ENCODE measurements around the gene ADAMTSL3.
A peak's percentile ranks its signal among the peaks of the same experiment; 100 is the strongest.

The ADAMTSL3 gene, protein sequence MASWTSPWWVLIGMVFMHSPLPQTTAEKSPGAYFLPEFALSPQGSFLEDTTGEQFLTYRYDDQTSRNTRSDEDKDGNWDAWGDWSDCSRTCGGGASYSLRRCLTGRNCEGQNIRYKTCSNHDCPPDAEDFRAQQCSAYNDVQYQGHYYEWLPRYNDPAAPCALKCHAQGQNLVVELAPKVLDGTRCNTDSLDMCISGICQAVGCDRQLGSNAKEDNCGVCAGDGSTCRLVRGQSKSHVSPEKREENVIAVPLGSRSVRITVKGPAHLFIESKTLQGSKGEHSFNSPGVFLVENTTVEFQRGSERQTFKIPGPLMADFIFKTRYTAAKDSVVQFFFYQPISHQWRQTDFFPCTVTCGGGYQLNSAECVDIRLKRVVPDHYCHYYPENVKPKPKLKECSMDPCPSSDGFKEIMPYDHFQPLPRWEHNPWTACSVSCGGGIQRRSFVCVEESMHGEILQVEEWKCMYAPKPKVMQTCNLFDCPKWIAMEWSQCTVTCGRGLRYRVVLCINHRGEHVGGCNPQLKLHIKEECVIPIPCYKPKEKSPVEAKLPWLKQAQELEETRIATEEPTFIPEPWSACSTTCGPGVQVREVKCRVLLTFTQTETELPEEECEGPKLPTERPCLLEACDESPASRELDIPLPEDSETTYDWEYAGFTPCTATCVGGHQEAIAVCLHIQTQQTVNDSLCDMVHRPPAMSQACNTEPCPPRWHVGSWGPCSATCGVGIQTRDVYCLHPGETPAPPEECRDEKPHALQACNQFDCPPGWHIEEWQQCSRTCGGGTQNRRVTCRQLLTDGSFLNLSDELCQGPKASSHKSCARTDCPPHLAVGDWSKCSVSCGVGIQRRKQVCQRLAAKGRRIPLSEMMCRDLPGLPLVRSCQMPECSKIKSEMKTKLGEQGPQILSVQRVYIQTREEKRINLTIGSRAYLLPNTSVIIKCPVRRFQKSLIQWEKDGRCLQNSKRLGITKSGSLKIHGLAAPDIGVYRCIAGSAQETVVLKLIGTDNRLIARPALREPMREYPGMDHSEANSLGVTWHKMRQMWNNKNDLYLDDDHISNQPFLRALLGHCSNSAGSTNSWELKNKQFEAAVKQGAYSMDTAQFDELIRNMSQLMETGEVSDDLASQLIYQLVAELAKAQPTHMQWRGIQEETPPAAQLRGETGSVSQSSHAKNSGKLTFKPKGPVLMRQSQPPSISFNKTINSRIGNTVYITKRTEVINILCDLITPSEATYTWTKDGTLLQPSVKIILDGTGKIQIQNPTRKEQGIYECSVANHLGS (N-terminal part only)

DNA sequence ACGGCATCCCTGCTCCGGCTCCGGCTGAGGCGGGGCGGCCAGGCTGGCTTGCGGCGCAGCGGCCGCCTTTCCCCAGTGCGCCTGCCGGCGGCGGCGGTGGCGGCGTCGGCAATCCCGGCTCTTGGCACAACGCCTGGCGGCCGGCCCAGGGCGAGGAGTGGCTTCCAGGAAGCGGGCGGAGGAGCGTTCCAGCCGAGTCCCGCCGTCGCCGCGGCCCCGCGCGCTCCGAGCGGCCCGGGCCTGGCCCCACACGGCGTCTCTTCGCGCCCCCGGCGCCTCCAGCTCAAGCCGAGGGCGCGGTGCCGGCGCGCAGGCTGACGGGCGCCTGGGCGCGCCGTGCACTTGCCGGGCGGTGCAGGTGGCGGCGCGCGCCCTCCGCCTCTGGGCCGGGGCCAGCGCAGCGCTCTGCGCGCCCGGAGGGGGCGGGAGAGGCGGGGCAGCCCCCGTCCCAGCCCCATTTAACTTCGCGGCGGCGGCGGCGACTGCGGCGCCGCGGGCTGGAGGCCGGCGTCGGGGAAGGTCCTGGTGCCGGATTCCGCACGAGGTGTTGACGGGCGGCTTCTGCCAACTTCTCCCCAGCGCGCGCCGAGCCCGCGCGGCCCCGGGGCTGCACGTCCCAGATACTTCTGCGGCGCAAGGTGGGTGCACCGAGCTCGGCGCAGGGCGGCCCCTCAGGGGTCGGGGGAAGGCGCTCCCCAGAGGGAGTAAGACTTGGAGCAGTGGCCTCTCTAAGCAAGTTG is at the start of gene ADAMTSL3:
TSS of gene ADAMTSL3 (plus strand) at position 485 of the 740 bp plus-strand sequence. CDS start 1,639 bp downstream, outside the sequence.
- peak; percentile 68 for DNase-seq
- in situ Hi-C loops (cut with HindIII; ENCODE audit: low pct_ligation_motif_present, low pct_unique_long_range_greater_than_20kb, low sequenced_read_pairs), result no loop called here

DNA sequence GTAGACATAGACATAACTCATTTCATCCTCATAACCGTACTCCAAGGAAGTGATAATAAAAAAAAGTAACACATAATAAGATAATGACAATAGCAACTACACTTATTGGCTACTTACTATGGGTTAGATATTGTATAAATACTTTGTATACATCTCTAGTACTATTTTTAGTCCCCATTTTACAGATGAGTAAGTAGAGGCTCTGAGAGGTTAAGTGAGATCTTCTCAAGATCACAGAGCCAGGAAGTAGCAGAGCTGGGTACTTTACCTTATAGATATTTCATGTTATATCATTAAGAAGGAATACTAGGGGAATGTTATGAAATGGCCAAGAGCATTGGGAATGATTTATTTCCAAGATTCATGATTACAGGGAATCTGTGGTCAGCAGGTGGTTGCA is 49.4 kb upstream of the ADAMTSL3 start:
- no peak for DNase-seq
- in situ Hi-C loops (cut with HindIII; ENCODE audit: low pct_ligation_motif_present, low pct_unique_long_range_greater_than_20kb, low sequenced_read_pairs), result no loop called here

DNA sequence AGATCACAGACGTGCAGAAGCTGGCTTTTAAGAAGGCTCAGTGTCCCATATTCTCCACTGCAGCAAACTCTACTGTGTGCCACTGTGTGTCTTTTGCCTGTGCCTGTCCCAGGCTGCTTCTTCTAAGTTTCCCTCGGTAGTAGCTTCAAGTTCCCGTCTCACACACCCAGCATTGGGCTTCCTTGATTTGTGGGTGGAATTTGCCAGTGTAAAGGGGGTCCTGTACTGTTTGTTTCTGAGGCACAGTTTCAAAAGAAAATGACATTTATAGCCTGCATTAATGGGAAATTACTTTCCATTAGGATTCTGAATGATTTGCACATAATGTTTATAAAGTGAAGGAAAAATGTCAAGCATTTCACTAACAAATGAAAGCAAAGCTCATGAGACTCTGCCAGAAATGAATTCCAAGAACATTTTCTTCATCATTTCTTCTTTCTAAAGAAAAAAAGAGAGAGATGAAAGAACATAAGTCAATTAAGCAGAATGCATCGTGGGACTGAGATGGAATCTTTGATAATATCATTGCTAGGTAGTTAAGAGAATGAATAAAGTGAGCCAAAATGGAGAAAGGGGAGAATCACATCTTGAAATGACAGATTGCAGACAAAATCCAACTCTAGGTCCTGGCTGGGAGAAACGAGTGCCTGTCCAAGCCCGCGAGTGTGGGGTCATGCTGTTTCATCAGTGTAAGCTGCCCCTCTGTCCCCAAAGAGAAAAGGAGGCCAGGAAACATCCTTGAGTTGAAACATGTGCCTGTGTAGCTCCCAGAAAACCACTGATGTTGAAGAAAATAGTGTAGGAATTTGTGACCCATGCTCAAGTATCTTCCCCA is 48.6 kb upstream of the ADAMTSL3 start:
- no peak for DNase-seq
- in situ Hi-C loops (cut with HindIII; ENCODE audit: low pct_ligation_motif_present, low pct_unique_long_range_greater_than_20kb, low sequenced_read_pairs), result no loop called here

DNA sequence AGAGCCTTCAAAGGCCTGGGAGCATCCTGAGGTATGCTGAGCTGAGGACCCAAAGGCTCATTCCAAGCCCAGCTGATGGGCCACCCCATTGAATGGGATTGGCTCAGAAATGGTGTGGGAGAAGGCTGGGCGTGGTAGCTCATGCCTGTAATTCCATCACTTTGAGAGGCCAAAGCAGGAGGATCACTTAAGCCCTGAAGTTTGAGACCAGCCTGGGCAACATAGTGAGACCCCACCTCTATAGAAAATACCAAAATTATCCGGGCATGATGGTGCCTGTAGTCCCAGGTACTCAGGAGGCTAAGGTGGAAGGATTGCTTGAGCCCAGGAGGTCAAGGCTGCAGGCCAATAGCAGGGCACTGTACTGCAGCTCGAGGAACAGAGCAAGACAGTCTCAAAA is 43.8 kb upstream of the ADAMTSL3 start:
- in situ Hi-C loops (cut with HindIII; ENCODE audit: low pct_ligation_motif_present, low pct_unique_long_range_greater_than_20kb, low sequenced_read_pairs), result no loop called here
- DNase-seq, result no peak

DNA sequence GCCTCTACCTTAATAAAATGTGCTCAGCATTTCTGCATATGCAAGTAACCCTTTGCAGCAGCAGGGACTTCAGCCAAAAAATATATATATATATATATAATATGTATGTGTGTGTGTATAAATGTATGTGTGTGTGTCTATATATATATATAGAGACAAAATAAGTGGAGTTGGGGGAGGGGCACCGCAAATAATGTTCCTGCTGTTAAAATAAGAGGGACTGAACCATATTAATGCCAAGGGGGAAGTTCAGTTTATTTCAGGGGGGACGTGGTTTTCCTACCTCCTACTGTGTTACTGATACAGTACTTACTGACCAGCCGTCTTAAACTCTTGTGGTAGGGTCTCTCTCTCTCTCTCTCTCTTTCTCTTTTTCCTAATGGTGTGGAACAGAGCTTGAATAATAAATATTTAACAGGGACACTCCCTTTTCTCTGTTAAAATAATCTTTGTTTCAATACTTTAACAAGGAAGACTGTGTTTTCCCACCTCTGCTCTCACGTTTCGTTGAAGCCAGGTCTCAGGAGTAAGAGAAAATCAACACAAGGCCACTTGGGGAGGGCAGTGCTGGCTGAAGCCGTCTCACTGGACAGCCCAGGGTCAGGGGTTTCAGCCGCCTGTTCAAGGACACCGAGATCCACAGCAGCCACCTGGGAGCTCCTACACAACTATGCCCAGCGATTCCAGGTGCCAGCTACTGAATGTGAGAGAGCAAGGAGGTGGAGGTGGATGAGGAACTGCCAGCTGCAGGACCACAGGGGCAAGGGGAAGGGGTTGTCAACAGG is 42.8 kb upstream of the ADAMTSL3 start:
- no peak for DNase-seq
- in situ Hi-C loops (cut with HindIII; ENCODE audit: low pct_ligation_motif_present, low pct_unique_long_range_greater_than_20kb, low sequenced_read_pairs), result no loop called here

DNA sequence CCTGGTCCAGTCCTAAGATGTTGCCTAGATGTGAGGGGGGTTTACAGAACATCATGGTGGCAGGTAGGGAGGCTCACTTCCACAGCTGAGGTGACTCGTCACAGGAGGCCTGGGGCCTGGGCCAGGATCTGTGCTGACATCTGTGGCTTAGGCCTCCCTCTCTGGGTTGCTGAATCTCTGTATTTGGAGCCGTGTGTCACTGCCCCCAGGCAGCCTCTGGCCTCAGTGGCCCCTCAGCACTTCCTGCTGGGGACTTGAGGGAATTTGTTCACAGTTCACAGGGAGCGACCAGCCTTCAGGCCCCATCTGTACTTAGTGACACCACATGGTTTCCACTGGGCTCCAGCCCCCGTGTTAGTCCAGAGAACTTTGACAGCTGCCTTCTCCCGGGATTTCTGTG is 41.7 kb upstream of the ADAMTSL3 start:
- no peak for DNase-seq
- in situ Hi-C loops (cut with HindIII; ENCODE audit: low pct_ligation_motif_present, low pct_unique_long_range_greater_than_20kb, low sequenced_read_pairs), result no loop called here

DNA sequence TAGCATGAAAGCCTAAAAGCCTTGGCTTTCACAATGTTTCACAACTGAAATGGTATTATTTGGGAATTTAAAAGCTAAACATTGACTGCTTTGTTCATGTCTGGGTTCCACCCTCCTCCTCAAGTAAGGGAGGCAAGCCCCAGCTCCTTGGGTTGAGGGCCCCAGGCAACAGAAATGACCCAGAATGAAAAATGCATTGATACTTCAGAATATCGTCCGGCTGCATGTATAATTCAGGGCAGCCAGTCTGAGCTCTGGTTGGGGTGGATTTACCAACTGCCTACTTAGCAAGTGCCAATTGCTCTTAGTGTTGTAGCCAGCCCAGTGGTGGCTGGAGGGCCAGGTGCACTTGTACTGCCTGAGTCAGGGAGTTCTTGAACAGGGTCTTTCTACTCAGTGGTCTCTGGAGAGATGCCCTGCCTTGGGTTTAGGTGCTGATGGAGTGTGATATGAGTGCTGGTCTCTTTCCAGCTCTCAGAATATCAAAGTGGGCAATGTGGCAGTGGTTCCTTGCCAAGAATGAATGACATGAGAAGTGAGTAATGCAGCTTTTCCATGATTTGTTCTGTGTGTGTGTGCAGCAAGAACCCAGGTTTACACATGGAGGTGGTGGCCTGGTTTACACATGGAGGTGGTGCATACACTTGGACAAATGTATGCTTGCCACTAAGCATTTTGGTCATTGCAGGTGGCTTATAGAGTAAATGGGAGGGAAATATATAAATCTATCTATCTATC is 40.9 kb upstream of the ADAMTSL3 start:
- DNase-seq, result peak; percentile 47
- in situ Hi-C loops (cut with HindIII; ENCODE audit: low pct_ligation_motif_present, low pct_unique_long_range_greater_than_20kb, low sequenced_read_pairs), result no loop called here

DNA sequence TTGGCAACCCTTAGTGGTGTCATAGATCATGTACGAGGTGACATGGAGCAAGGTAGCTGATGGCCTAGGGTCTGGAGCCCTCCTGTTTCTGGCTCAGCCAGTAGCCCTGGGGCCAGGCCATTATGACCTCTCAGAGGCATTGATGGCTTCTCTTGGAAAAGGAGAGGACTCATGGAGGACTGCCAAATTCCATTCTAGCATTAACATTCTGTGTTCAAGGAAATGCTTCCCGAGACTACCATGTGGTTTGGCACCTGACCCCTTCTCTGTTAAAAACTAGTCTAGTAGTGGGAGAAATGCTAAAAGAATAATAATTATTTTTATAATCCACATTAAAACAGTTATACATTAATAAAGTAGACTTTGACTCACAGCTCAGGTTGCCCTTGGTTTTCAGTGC is 40.2 kb upstream of the ADAMTSL3 start:
- in situ Hi-C loops (cut with HindIII; ENCODE audit: low pct_ligation_motif_present, low pct_unique_long_range_greater_than_20kb, low sequenced_read_pairs), result no loop called here
- DNase-seq, result peak; percentile 84

DNA sequence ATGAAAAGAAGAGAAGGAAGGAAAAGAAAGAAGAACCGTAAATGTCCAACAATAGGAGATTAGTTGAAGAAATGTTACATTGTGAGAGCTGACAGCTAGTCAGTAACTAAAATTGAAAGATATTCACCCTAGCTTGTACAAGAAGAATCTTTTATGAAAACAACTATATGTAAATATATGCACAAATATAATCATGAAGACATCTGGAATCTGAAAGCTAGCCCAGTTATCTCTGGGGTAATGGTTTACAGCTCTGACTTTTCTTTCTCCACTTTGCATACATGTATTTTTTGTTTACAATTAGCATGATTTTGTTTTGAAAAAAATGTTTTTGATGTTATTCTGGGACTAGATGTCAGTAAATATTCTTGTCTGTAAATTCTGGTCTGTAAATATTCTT is 37.1 kb upstream of the ADAMTSL3 start:
- in situ Hi-C loops (cut with HindIII; ENCODE audit: low pct_ligation_motif_present, low pct_unique_long_range_greater_than_20kb, low sequenced_read_pairs), result no loop called here
- DNase-seq, result no peak

DNA sequence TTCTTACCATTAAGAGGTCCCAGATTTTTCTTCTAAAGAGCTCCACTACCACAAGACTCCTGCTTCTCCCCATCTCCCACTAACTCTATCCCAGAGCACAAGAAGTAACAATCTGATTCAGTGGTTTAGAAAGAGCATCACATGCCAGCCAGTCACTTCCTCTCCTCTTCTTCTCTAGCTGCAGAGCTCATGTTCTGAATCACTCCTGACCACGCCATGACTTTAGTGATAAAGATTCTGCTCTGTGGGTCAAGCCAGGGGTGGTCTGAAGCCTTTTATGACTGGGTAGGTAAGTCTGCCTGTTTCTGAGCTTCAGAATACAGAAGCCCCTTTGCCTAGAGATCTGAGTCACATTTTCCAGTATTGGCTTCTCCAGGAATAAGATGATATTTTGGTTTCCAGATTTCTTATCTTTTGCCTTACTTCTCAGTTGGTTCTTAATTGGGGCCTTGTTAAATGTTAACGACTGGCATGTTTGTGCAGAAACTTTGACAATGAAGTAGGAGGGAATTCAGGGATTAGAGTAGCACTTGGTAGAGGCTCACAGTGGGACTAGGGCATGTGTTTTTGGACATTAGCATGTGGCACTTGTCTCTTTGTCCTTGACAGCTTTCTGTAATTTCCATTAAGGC is 27.6 kb upstream of the ADAMTSL3 start:
- in situ Hi-C loops (cut with HindIII; ENCODE audit: low pct_ligation_motif_present, low pct_unique_long_range_greater_than_20kb, low sequenced_read_pairs), result no loop called here
- peak; percentile 47 for DNase-seq

DNA sequence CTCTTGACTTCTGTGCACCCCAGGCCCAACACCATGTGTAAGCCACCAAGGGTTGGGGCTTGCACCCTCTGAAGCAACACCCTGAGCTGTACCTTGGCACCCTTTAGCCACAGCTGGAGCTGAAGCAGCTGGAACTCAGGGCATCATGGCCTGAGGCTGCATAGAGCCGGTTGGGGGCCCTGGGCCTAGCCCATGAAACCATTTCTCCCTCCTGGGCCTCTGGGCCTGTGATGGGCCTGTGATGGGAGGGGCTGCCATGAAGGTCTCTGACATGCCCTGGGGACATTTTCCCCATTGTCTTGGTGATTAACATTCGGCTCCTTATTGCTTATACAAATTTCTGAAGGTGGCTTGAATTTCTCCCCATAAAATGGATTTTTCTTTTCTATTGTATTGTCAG is 22.4 kb upstream of the ADAMTSL3 start:
- in situ Hi-C loops (cut with HindIII; ENCODE audit: low pct_ligation_motif_present, low pct_unique_long_range_greater_than_20kb, low sequenced_read_pairs), result no loop called here
- DNase-seq, result no peak

DNA sequence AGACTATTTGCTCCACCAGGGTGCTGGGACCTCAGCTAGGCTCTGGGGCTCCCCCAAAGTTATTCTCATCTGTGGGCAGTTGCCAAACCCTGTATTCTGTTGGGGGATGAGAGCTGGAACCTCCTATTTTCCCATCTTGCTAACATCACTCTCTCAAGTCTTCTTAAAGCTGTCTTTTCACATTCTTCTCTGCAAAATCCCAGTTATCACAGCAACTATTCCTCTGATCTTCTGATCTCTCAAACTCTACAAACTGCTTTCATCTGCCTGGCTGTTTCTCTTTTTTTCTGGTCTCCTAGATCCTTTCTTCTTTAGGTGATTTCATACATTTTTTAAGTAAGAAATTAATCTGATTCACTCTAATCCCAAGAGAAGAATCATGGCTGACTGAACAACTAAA is 10.7 kb upstream of the ADAMTSL3 start:
- in situ Hi-C loops (cut with HindIII; ENCODE audit: low pct_ligation_motif_present, low pct_unique_long_range_greater_than_20kb, low sequenced_read_pairs), result no loop called here
- DNase-seq, result no peak

DNA sequence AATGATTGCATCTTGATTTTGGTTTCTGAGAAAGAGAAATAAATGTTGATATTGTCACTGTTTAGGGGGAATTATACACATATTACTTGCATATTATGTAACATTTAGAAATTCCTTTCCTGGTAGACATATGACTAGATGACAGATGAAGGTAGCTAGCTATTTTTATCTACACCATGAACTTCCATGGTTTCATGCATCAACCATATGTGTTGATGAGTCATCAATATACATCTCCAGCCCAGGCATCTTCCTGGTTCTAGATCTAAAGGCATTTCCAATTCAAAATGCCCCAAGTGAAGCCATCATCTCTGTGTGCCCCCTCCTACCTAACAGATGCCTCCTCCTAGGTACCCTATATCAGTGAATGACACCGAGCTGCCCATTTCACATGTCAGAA is 9.5 kb upstream of the ADAMTSL3 start:
- DNase-seq, result no peak
- in situ Hi-C loops (cut with HindIII; ENCODE audit: low pct_ligation_motif_present, low pct_unique_long_range_greater_than_20kb, low sequenced_read_pairs), result no loop called here

DNA sequence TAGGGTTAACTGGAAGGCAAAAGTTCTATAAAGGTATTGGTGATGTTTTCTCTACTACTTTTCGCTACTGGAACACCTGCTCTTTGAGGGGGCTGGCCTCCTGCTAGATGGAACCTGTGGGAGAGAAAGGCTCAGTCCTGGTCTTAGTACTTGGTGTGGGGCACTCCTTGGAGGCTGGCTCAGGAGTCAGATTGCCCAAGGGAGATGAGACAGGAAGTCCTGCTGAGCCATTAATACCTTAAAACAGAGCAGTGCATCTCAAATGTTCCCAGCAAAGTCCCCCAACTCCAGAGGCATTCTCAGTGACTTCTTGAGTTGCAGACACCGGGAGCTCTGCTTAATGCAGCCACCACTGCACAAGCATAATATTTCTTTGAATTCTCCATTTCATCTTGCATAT is 3.1 kb upstream of the ADAMTSL3 start:
- in situ Hi-C loops (cut with HindIII; ENCODE audit: low pct_ligation_motif_present, low pct_unique_long_range_greater_than_20kb, low sequenced_read_pairs), result no loop called here
- no peak for DNase-seq

DNA sequence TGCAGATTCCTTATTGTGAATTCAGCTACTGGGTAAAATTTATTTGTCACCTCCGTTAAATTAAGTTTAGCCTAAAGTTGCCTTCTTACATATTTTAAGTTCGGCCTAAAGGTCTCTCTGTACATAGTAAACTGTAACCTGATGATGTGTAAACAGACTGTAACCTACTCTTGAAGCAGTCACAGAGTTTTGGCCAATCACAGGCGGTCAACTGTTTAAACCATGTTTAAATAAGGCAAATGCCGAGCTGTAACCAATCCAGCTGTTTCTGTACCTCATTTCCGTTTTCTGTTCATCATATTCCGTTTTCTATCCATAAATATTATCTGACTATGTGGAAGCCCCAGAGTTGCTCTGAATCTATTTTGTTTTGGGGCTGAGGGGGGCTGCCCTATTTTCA is 2.4 kb upstream of the ADAMTSL3 start:
- in situ Hi-C loops (cut with HindIII; ENCODE audit: low pct_ligation_motif_present, low pct_unique_long_range_greater_than_20kb, low sequenced_read_pairs), result no loop called here
- no peak for DNase-seq

Measured in ACHN (cell line).